ENCODE results near the gene IST1.

- no peak for TF ChIP-seq CTCF (IDR thresholded peaks at IDR 0.05)
- TF ChIP-seq POLR2A (IDR thresholded peaks at IDR 0.05) = no peak
Observed at GRCh38 chr16:71873199-71873598, 22.1 kb upstream of the IST1 start.

All from body of pancreas (tissue), 4 donors.